Activated CD4-positive, alpha-beta memory T cell treated with anti-CD3 and anti-CD28 coated beads, Interleukin-2, amount 10 ng/mL, durations not matched to agents 7 days and 5 days (primary cell): Measurements from ENCODE around the gene SP110. TPM values are rescaled to one million over a fixed set of nuclear protein-coding genes. Genes with fewer than 3 reads are reported as not detected.

ENCODE experiments used
- CTCF ChIA-PET: fragments of 350-600 bp; sonication (Branson Sonifier 250); formaldehyde crosslinking; loops from one replicate; lab custom pipeline; 2021; ENCODE audit warnings: antibody characterized with exemption, inconsistent platforms; lab: Charles Lee
- POLR2A ChIA-PET: fragments of 350-600 bp; sonication (Branson Sonifier 250); formaldehyde crosslinking; loops from one replicate; lab custom pipeline; 2021; ENCODE audit warnings: antibody characterized with exemption; lab: Charles Lee
- DNase-seq: peaks from one replicate; pipeline ENCODE4 v3.0.0-alpha.2; 2020
- H3K27ac Mint-ChIP-seq: one replicate; pipeline ENCODE4 v1.8.0; 2021; ENCODE audit warnings: mild to moderate bottlenecking, mixed read lengths
- H3K27me3 Mint-ChIP-seq: one replicate; pipeline ENCODE4 v1.8.0; 2021; ENCODE audit warnings: mixed read lengths
- H3K36me3 Mint-ChIP-seq: one replicate; pipeline ENCODE4 v1.8.0; 2021; ENCODE audit warnings: low read depth, mixed read lengths
- H3K4me1 Mint-ChIP-seq: one replicate; pipeline ENCODE4 v1.8.0; 2021; ENCODE audit warnings: mixed read lengths
- H3K4me3 Mint-ChIP-seq: one replicate; pipeline ENCODE4 v1.8.0; 2021; ENCODE audit warnings: mild to moderate bottlenecking, mixed read lengths
- H3K9me3 Mint-ChIP-seq: one replicate; pipeline ENCODE4 v1.8.0; 2021; ENCODE audit warnings: mixed read lengths
- total RNA-seq, 2 experiments: library from RNA; stranded (reverse); gene quantifications; one replicate each; pipeline ENCODE4 v1.2.3, GENCODE V29; 2021

Gene SP110
- total RNA-seq, 2 experiments from 2014 or later: 125 to 128 TPM

DNA sequence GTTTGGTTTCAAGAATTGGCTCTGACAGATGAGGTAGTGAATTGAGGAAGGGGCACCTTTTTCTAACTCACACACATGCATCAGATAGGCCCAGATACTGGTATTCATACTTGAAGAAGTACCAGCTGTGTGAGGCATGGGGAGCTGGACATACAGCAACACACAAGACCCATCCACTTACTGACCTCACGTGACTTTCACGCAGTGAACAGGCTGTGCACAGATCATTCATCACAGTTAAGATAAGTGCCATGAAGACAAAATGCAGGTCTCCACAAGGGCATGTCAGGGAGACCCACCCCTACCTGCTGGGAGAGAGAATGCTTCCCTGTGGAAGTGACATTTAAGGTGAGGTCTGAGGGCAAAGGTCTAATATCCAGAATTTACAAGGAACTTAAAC, 38.6 kb downstream of the SP110 start:
- Mint-ChIP-seq H3K4me3 (no peak overlapping the region), H3K27me3 (no peaks in the 10 kb centered on the region), H3K36me3 (peaks cover 89% of the 10 kb centered on the region), H3K4me1 (no peaks in the 10 kb centered on the region), H3K27ac (no peak overlapping the region), H3K9me3 (no peaks in the 10 kb centered on the region)
- CTCF ChIA-PET: no interaction called here
- DNase-seq: no peak
- POLR2A ChIA-PET: no interaction called here

DNA sequence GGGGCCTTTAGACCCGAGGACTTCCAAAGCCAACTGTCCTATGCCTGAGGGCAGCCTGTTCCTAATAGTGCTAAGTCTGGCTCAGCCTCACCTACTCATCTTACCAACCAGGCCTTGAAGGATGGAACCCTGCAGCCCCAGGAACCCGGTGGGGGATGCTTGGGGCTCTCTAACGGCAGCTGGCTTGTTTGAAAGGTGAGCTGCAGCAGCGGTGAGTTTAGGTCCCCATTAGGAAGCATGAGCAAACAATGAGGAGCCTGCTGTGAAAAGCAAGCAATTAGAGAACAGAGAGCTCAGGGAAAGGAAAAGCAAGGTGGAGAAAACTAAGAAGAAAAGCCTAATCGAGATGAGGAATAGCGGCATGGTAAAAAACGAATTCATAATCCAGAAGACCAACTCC, 39.9 kb downstream of the SP110 start:
- H3K9me3 Mint-ChIP-seq: no peaks in the 10 kb centered on the region
- no peak overlapping the region for H3K27ac Mint-ChIP-seq
- DNase-seq: no peak
- H3K27me3 Mint-ChIP-seq: no peaks in the 10 kb centered on the region
- no peak overlapping the region for H3K4me3 Mint-ChIP-seq
- POLR2A ChIA-PET: no interaction called here
- H3K36me3 Mint-ChIP-seq: peaks cover 89% of the 10 kb centered on the region
- CTCF ChIA-PET: interaction anchor here (0.6 to 1.8 kb wide), 3 partner anchors 19 to 331 kb away, joined by 3 to 5 read pairs (median 5); no protein-coding TSS in a partner anchor
- H3K4me1 Mint-ChIP-seq: no peaks in the 10 kb centered on the region

DNA sequence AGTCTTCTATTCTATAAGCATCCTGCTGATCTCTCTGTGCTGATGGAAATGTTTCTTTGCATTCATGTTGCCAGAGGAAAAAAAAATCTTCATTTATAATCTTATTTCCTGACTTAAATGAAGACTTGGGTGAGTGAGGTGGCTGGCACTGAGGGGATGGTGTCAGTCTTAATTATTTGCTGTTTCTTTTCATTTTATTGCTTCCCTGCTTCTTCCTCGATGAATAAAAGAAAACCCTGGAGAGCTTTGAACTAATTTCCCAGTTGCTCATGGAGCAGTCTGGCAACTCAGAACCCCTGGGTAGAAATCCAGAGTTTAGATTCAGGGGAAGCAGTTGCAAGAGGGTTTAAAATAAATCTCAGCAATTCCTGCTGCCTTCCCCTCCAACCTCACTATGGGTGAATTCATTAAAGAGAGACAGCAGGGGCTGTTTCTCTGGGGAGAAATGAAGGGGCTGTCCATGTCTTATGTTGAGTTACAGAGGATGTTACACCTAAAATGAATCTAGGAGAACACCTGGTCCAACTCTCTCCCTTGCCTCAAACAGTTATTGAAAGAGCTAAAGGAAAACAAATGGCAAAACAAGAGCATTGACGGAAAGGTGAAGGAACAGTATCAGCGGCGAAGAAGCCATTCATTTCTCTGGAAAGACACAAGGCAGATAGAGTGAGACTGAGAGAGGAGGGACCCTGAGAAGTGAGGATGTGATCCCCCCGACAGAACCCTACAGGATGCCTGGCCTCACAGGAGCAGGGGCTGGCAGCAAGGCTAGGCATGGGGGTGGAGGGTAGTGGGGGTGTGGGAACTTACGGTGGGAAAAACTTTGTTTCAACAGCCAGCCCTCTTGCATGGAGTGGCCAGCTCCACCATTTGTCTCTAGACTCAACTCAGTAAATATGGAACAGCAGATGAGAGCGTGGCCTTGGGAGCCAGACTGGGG, 41.0 kb downstream of the SP110 start:
- CTCF ChIA-PET: interaction anchor here (1.8 kb wide), 1 partner anchor 18 kb away, joined by 5 read pairs; no protein-coding TSS in a partner anchor
- POLR2A ChIA-PET: no interaction called here
- H3K27me3 Mint-ChIP-seq: no peaks in the 10 kb centered on the region

DNA sequence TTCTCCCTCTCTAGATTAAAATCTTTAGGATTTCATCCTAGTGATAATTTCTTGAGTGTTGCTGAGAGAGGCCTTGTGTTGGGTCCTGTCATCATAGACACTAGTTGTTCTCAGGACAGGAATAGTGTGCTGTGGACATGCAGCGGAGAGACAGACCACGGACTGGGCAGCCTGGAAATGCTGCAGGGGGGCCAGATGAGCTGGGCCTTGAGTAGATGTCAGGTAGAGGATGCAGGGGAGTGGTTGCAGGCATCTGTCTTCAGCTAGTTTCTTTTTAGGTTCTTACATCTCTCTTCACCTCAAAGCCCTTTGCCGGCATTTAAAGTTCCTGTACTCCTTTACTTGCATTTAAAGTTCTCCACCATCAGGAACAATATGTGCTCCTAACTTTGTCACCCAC, 42.8 kb downstream of the SP110 start:
- H3K27me3 Mint-ChIP-seq: no peaks in the 10 kb centered on the region
- DNase-seq: no peak
- ChIA-PET POLR2A (no interaction called here), CTCF (interaction anchor here (1.4 to 2.7 kb wide), 2 partner anchors 15 to 16 kb away, joined by 3 to 15 read pairs; no protein-coding TSS in a partner anchor)
- no peaks in the 10 kb centered on the region for H3K9me3 Mint-ChIP-seq
- H3K27ac Mint-ChIP-seq: no peak overlapping the region
- H3K36me3 Mint-ChIP-seq: peaks cover 86% of the 10 kb centered on the region
- H3K4me1 Mint-ChIP-seq: no peaks in the 10 kb centered on the region
- H3K4me3 Mint-ChIP-seq: no peak overlapping the region

More for the DNA sequence above, 41.0 kb downstream of the SP110 start:
- H3K36me3 Mint-ChIP-seq: peaks cover 91% of the 10 kb centered on the region
- DNase-seq: no peak
- no peak overlapping the region for H3K4me3 Mint-ChIP-seq
- no peaks in the 10 kb centered on the region for H3K9me3 Mint-ChIP-seq
- no peak overlapping the region for H3K27ac Mint-ChIP-seq
- H3K4me1 Mint-ChIP-seq: no peaks in the 10 kb centered on the region

DNA sequence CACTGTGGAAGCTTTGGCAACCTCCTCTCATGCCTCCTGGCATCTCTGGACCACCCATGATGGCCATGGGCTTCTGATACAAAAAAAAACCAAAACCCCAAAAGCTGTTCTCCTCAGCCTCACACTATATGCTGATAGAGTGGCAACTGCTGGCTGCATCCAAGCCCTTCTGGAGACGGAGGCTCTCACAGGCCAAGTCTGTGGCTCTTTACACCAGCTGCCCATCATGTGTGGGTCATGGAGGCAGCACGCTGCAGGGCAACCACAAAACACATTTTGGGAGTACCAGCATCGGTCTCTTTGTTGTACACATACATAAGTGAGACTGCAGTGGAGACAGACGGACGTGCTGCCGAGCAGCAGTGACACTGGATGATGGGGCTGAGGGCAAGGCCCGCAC, 45.3 kb downstream of the SP110 start:
- no peak for DNase-seq
- Mint-ChIP-seq H3K4me1 (peaks cover 10% of the 10 kb centered on the region), H3K36me3 (peaks cover 88% of the 10 kb centered on the region), H3K27ac (no peak overlapping the region), H3K27me3 (no peaks in the 10 kb centered on the region), H3K9me3 (no peaks in the 10 kb centered on the region), H3K4me3 (no peak overlapping the region)
- ChIA-PET CTCF (no interaction called here), POLR2A (no interaction called here)

DNA sequence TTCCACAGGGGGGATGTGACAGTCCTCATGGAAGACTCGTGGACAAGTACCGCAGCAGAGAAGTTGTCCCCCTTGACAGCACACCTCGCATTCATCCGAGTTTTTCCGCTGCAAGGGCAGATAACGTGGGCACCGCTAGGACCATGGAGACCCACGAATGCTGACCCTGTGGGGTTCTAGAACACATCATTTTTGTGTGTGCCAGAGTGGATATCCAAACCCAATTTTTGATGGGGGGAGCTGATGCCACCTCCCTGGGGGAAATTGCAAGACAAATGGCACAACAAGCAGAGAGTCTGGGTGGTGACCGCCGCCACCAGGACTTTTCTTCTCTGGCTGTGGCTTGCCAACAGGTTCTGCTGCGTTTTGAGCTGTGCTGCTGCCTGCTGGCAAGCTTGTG, 46.9 kb downstream of the SP110 start:
- H3K27ac Mint-ChIP-seq: no peak overlapping the region
- H3K36me3 Mint-ChIP-seq: peaks cover 87% of the 10 kb centered on the region
- H3K9me3 Mint-ChIP-seq: no peaks in the 10 kb centered on the region
- peaks cover 10% of the 10 kb centered on the region for H3K4me1 Mint-ChIP-seq
- POLR2A ChIA-PET: no interaction called here
- CTCF ChIA-PET: no interaction called here
- no peak overlapping the region for H3K4me3 Mint-ChIP-seq
- DNase-seq: no peak
- H3K27me3 Mint-ChIP-seq: no peaks in the 10 kb centered on the region

DNA sequence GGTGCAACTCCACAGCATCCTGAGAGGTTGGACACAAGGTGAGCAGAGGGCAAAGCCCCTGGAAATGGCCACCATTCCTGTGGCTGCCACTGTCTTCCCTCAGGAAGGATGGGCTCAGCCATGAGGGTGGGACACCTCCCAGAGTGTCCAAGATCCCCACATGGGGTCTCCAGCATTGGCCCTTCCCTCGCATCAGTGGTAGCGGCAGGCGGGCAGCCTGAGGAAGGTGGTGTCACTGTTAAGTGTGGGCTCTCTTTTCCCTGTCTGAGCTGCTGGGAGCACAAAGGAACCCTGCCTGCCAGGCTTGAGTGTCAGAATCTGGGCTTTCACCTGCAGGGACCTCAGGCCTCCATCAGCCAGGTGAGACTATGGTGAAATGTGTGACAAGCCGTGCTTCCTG, 47.6 kb downstream of the SP110 start:
- POLR2A ChIA-PET: no interaction called here
- CTCF ChIA-PET: no interaction called here
- no peaks in the 10 kb centered on the region for H3K27me3 Mint-ChIP-seq
- H3K27ac Mint-ChIP-seq: no peak overlapping the region
- H3K9me3 Mint-ChIP-seq: no peaks in the 10 kb centered on the region
- no peak overlapping the region for H3K4me3 Mint-ChIP-seq
- peaks cover 87% of the 10 kb centered on the region for H3K36me3 Mint-ChIP-seq
- no peak for DNase-seq
- H3K4me1 Mint-ChIP-seq: peaks cover 10% of the 10 kb centered on the region

DNA sequence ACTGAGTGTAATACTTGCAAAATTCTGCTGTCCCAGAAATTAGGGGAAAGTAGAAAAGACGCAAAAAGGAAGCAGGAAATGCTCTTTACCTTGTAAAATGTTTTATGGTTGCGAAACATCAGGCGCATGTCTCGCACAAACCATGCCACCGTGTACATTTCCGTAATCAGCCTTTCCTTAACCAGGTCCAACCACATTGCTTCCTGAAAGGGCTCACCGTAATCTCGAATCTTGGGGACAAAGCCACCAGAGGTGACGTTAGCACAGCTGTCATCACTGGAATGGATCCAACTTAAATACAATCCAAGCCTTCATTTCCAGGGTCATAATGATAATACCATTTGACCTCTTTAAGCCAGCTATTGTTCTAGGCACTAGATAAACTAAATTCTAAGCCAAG, 49.3 kb downstream of the SP110 start:
- no peak for DNase-seq
- no peak overlapping the region for H3K4me3 Mint-ChIP-seq
- peaks cover 77% of the 10 kb centered on the region for H3K36me3 Mint-ChIP-seq
- CTCF ChIA-PET: interaction anchor here (1.3 to 3.9 kb wide), 2 partner anchors 8 to 11 kb away, joined by 4 to 32 read pairs; no protein-coding TSS in a partner anchor
- POLR2A ChIA-PET: interaction anchor here (0.8 to 1.4 kb wide), 2 partner anchors 32 to 1266 kb away, joined by 3 read pairs; no protein-coding TSS in a partner anchor
- H3K4me1 Mint-ChIP-seq: peaks cover 12% of the 10 kb centered on the region
- H3K27ac Mint-ChIP-seq: no peak overlapping the region
- no peaks in the 10 kb centered on the region for H3K27me3 Mint-ChIP-seq
- H3K9me3 Mint-ChIP-seq: no peaks in the 10 kb centered on the region

DNA sequence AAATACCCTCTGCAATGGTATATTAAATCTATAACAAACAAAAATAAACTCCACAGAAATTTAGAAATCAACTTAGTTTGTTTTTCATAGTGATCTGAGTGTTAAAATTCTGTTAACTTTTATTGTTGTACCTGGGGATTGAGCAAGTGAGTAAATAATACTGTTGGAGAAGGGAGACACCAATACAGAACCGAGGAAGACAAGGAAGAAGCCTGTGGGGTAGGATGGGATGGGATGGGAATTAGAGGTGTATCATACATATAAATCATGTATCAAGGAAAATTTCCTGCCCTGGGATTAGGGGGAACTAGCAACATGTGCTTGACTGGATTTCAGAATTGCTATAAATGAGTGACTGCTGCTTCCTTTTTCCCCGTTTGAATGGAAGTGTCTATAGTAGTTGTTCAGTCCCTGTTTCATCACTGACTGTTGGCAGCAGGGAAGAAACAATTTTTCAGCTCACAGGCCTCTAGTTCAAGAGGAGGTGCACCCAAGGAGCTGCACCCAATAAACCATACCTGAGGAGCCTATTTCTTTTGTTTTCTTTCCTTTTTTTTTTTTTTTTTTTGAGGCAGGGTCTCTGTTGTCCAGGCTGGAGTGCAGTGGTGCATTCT, 53.1 kb downstream of the SP110 start:
- peaks cover 12% of the 10 kb centered on the region for H3K4me1 Mint-ChIP-seq
- CTCF ChIA-PET: interaction anchor here (0.6 kb wide), 1 partner anchor 485 kb away, joined by 3 read pairs; no protein-coding TSS in a partner anchor
- H3K9me3 Mint-ChIP-seq: no peaks in the 10 kb centered on the region
- no peak overlapping the region for H3K4me3 Mint-ChIP-seq
- POLR2A ChIA-PET: no interaction called here
- no peaks in the 10 kb centered on the region for H3K27me3 Mint-ChIP-seq
- no peak overlapping the region for H3K27ac Mint-ChIP-seq
- no peak for DNase-seq
- H3K36me3 Mint-ChIP-seq: peaks cover 63% of the 10 kb centered on the region

DNA sequence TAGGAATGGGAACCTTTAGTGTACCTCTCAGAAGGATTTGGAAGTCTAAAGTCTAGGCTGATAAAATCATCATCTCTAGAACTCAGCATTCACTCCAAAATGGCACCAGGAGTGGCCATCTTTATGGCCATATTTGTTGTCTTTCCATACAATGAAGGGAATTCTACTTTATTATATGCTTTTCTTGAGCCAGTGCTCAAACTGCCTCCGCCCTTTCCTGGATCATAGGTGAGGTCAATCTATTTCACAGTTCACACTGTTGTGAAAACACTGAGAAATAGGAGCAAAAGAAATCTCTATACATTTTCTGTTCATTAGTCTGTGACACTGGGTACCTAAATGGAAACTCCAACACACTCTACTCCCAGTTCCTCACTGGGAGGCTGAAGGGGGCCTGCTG, 55.6 kb downstream of the SP110 start:
- Mint-ChIP-seq H3K27me3 (no peaks in the 10 kb centered on the region), H3K36me3 (peaks cover 40% of the 10 kb centered on the region), H3K4me1 (peaks cover 2% of the 10 kb centered on the region), H3K27ac (no peak overlapping the region), H3K9me3 (no peaks in the 10 kb centered on the region), H3K4me3 (no peak overlapping the region)
- DNase-seq: no peak
- ChIA-PET POLR2A (no interaction called here), CTCF (no interaction called here)

DNA sequence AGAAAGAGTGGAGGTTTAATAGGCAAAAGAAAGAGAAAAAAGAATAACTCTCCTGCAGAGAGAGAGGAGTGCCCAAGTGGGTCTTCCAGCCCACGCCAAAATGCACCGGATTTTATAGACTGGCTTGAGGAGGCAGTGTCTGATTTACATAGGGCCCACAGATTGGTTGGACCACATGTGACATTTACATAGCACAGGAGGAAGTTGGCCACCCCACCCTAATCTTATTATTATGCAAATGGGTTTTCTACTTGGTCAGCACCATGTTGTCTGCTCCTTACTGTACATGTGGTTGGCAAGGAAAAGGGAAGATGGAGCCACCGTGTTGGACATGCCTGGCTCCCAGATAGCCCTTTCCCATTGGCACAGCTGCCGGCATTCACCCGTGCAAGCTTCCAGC, 56.8 kb downstream of the SP110 start:
- Mint-ChIP-seq H3K27ac (no peak overlapping the region), H3K9me3 (no peaks in the 10 kb centered on the region), H3K4me1 (peaks cover 2% of the 10 kb centered on the region), H3K4me3 (no peak overlapping the region), H3K27me3 (no peaks in the 10 kb centered on the region), H3K36me3 (peaks cover 31% of the 10 kb centered on the region)
- no peak for DNase-seq
- CTCF ChIA-PET: interaction anchor here (1.1 to 1.4 kb wide), 2 partner anchors 10 to 14 kb away, joined by 3 to 5 read pairs; no protein-coding TSS in a partner anchor
- POLR2A ChIA-PET: no interaction called here

DNA sequence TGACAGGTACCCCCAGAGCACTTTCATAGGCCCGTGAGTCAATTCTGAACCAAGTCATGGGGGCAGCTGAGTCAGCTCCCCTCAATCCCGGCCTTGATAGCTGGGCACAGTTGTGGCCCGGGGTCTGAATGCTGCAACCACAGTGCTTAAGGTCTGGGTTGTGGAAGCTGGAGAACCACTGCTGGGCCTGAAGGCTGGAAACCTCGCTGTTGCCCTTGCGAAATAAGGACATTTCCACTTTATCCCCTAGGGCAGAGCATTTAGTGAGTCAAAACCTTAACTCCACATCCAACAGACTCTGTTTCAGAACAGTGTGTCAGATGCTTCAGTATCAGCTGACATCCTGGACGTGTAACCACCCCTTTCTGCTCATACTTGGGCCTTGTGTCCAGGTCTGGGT, 58.6 kb downstream of the SP110 start:
- Mint-ChIP-seq H3K27ac (no peak overlapping the region), H3K9me3 (no peaks in the 10 kb centered on the region), H3K4me3 (no peak overlapping the region), H3K4me1 (no peaks in the 10 kb centered on the region), H3K36me3 (peaks cover 18% of the 10 kb centered on the region), H3K27me3 (no peaks in the 10 kb centered on the region)
- CTCF ChIA-PET: interaction anchor here (0.8 to 4.7 kb wide), 9 partner anchors 10 to 153 kb away, joined by 3 to 45 read pairs (median 4); partner anchors contain the start of gene SLC16A14
- POLR2A ChIA-PET: no interaction called here
- DNase-seq: no peak

DNA sequence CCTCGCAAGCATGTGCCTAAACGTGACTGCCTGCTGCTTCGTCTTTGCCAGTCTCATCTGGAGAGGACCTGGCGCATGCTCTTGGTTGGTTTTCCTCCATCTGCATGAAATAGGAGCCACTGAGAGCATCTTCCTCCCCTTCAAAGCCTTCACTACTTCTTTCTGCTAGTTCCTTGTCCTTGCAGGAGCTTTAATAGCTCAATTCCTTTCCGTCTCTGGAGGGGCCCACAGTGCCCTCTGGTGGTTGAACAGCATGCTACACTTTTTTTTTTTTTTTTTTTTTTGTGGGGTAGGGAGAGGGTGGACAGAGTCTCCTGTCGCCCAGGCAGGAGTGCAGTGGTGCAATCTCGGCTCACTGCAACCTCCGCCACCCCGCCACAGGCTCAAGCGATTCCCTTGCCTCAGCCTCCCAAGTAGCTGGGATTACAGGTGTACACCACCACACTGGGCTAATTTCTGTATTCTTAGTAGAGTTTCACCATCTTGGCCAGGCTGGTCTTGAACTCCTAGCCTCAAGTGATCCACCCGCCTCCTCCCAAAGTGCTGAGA, 59.6 kb downstream of the SP110 start:
- Mint-ChIP-seq H3K27ac (no peak overlapping the region), H3K27me3 (no peaks in the 10 kb centered on the region), H3K4me1 (peaks cover 2% of the 10 kb centered on the region), H3K4me3 (no peak overlapping the region), H3K36me3 (peaks cover 17% of the 10 kb centered on the region), H3K9me3 (no peaks in the 10 kb centered on the region)
- POLR2A ChIA-PET: interaction anchor here (1.0 kb wide), 1 partner anchor 93 kb away, joined by 3 read pairs; no protein-coding TSS in a partner anchor
- DNase-seq: peak; percentile 62
- CTCF ChIA-PET: interaction anchor here (0.6 to 4.7 kb wide), 47 partner anchors 9 to 952 kb away, joined by 3 to 45 read pairs (median 4); partner anchors contain the start of gene SLC16A14
